ENCODE measurements around the gene KIF25.

KIF25 gene

GRCh38 chr6:168020242-168020641 is 22.8 kb downstream of the KIF25 start:
- no peak for TF ChIP-seq CTCF (IDR thresholded peaks at IDR 0.05; ENCODE audit: extremely low read depth, missing control alignments)
- DNase-seq (ENCODE audit: low spot score): no peak

- TF ChIP-seq CTCF (IDR thresholded peaks at IDR 0.05; ENCODE audit: extremely low read depth, missing control alignments): no peak
- no peak for DNase-seq (ENCODE audit: low spot score)
These were observed 24.1 kb downstream of the KIF25 start for GRCh38 chr6:168021581-168021980.

DNA sequence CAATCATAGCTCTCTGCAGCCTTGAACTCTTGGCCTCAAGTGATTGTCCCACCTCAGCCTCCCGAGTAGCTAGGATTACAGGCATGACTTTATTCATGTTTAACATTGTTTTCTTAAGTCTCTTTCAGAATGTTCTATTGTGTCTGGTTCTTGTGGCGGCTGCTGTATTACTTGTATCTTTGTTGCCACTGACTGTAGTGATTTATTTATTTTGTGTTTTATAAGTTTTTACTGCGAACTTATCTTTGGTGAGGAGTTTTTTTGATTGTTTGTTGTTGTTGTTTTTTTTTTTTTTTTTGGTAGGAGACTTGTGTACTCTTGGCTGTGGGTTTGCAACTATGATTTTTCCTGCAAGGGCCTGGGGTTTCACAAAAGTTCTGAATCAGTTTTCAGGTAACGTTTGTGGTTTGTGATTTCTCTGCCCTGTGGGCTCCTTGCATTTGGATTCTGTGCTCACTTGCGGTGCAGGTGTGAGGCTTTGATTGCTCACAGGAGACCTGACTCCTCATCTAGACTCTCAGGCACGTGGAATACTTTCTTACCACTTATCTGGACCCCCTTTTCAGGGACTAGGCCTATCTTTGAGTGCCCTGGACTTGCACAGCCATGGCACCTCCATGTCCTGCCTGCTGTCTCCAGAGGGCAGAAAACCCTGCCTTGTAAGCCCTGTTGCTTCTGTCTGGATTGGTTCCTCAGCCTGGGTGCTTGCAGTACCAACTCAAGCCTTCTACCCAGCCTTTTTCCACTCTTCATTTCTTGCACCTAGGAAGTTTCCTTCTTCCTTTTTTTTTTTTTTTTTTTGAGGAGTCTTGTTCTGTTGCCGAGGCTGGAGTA is 25.2 kb downstream of the KIF25 start:
- no peak for TF ChIP-seq CTCF (IDR thresholded peaks at IDR 0.05; ENCODE audit: extremely low read depth, missing control alignments)
- DNase-seq (ENCODE audit: low spot score): no peak

DNA sequence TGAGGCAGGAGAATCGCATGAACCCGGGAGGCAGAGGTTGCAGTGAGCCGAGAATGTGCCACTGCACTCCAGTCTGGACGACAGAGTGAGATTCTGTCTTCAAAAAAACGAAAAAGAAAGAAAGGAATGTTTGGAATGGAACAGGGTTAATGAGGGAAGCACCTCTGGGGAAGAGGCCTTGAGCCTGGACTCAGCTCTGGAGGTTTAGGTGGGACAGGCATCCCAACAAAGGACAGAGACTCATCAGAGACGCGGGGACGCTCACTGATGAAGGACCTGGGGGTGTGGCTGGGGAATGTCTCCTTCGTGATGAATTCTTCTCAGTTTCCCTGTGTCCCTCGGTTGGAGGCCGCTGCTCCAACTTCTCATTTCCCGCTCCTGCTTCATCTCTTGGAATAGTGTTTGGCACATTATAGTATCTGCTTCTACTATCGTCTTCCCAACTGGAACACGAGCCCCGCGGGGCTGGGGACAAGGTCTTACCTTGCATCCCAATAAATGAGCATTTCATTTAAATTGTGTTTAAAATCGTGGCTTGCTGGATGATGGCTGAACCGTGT is 27.6 kb downstream of the KIF25 start:
- no peak for TF ChIP-seq CTCF (IDR thresholded peaks at IDR 0.05; ENCODE audit: extremely low read depth, missing control alignments)
- no peak for DNase-seq (ENCODE audit: low spot score)

- DNase-seq (ENCODE audit: low spot score): no peak
- TF ChIP-seq CTCF (IDR thresholded peaks at IDR 0.05; ENCODE audit: extremely low read depth, missing control alignments): no peak
These were observed 28.6 kb downstream of the KIF25 start for GRCh38 chr6:168025831-168026710.

- TF ChIP-seq CTCF (IDR thresholded peaks at IDR 0.05; ENCODE audit: extremely low read depth, missing control alignments): no peak
- no peak for DNase-seq (ENCODE audit: low spot score)
These were observed 29.5 kb downstream of the KIF25 start for GRCh38 chr6:168026925-168027324.

DNA sequence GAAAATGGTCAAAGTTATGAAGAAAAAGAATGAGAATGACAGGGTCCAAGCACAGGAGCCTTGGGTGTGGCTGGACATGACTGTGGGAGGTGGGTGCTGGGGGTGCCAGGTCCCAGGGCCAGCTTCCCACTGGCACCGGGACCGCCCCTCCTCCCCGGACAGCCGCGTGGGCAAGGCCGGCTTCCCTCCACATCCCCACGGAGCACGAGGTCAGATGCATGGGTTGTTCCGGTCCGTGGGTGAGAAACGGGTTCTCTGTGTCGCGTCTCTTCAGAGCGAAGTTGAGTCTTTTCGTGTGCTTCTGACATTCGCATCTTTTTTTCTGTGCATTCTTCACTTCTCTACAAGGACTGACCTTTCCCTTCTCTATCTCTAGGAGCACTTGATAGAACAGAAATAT is 30.1 kb downstream of the KIF25 start:
- TF ChIP-seq CTCF (IDR thresholded peaks at IDR 0.05; ENCODE audit: extremely low read depth, missing control alignments): no peak
- no peak for DNase-seq (ENCODE audit: low spot score)
